SJSA1 (cell line): ENCODE results near the gene JMJD4. TPM values are rescaled to one million over a fixed set of nuclear protein-coding genes. Genes with fewer than 3 reads are reported as not detected.

Experiments used
- DNase-seq, 2 experiments: peaks; one replicate each; pipeline ENCODE4 v3.0.0-alpha.2; 2015 to 2020; ENCODE audit warnings: low spot score in 2 of 2, low read depth in 1 of 2
- H3K27ac ChIP-seq: fragments of 250-450 bp; sonication (Bioruptor Pico); 2 replicates; pipeline ENCODE4 v1.5.1; 2020; ENCODE audit warnings: mild to moderate bottlenecking, moderate library complexity
- H3K27me3 ChIP-seq: fragments of 250-450 bp; sonication (Bioruptor Pico); replicated peaks from 2 replicates; pipeline ENCODE4 v1.5.1; 2020; ENCODE audit warnings: mild to moderate bottlenecking, moderate library complexity
- H3K36me3 ChIP-seq: fragments of 250-450 bp; sonication (Bioruptor Pico); 2 replicates; pipeline ENCODE4 v1.5.1; 2020; ENCODE audit warnings: mild to moderate bottlenecking
- H3K4me1 ChIP-seq: fragments of 250-450 bp; sonication (Bioruptor Pico); replicated peaks from 2 replicates; pipeline ENCODE4 v1.6.1; 2021; ENCODE audit warnings: mild to moderate bottlenecking
- H3K4me3 ChIP-seq: fragments of 250-450 bp; sonication (Bioruptor Pico); 2 replicates; pipeline ENCODE4 v1.5.1; 2020; ENCODE audit warnings: mild to moderate bottlenecking
- H3K9me3 ChIP-seq: fragments of 250-450 bp; sonication (Bioruptor Pico); replicated peaks from 2 replicates; pipeline ENCODE4 v1.5.1; 2020; ENCODE audit warnings: mild to moderate bottlenecking
- total RNA-seq: library from RNA; depleted of rRNA; stranded (reverse); fragments of >200 nt; shearing (Covaris generic); gene quantifications from 2 replicates; pipeline ENCODE4 v1.2.3, GENCODE V29; 2014

JMJD4 gene
- total RNA-seq, 1 experiment from 2014 or later = 28.8 TPM

DNA sequence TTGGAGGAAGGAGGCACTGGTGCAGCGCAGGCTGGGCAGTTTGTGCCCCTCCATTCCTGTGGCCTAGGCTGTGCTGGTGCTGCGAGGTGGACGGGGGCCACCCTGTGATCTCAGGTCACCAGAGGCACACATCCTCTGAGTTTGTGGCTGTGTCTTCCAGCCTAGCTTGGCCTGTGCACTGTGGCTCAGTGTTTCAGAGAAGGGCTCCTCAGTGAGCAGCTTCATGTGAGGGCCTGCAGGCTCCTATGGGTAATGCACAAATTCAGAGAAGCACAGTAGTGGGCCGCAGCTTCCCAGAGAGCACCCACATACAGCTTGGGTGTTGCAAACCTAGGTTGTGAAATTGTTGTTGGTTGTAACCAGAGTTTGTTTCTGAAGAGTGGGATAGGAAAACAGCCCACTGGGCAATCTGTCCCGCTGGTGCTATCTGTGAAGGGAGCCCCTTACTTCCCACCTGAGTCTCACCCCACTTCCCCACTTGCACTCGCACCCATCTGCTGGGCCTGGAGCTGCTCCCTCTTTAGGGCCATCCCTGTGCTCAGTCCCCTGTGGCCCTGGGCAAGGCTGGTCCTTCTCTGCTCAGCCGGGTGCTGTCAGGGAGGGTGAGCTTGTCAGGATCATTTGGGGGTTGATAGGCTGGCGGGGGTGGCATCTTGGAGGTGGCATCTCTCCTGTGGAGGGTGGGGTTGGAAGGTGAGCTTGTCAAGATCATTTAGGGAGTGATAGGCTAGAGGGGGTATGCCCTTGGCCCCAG is 30.3 kb upstream of the JMJD4 start:
- Histone ChIP-seq H3K27me3 (no peaks in the 10 kb centered on the region), H3K9me3 (no peaks in the 10 kb centered on the region), H3K36me3 (peaks cover 70% of the 10 kb centered on the region)

DNA sequence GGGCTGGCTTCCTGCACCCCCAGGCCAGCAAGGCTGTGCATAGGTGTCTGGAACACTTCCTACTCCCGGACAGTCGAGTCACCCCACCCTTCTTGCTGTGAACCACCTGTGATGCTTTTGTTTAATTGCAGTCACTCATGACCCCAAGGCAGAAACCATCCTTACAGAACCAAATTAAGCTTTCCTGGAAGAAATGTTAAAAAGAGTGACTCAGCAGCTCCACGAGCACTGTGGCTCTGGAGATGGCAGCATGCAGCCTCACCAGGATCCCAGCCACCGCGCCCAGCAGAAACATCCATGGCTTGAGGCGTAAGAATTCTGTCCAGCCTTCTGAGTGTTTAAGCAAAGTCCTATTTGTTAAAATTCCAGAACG is 28.9 kb upstream of the JMJD4 start:
- Histone ChIP-seq H3K36me3 (peaks cover 77% of the 10 kb centered on the region), H3K4me3 (no peak overlapping the region), H3K27ac (no peak overlapping the region), H3K27me3 (no peaks in the 10 kb centered on the region), H3K9me3 (no peaks in the 10 kb centered on the region), H3K4me1 (peaks cover 40% of the 10 kb centered on the region)
- DNase-seq = no peak

More for the DNA sequence above, 30.3 kb upstream of the JMJD4 start:
- Histone ChIP-seq H3K4me1 (peaks cover 26% of the 10 kb centered on the region), H3K27ac (no peak overlapping the region), H3K4me3 (no peak overlapping the region)
- no peak for DNase-seq

DNA sequence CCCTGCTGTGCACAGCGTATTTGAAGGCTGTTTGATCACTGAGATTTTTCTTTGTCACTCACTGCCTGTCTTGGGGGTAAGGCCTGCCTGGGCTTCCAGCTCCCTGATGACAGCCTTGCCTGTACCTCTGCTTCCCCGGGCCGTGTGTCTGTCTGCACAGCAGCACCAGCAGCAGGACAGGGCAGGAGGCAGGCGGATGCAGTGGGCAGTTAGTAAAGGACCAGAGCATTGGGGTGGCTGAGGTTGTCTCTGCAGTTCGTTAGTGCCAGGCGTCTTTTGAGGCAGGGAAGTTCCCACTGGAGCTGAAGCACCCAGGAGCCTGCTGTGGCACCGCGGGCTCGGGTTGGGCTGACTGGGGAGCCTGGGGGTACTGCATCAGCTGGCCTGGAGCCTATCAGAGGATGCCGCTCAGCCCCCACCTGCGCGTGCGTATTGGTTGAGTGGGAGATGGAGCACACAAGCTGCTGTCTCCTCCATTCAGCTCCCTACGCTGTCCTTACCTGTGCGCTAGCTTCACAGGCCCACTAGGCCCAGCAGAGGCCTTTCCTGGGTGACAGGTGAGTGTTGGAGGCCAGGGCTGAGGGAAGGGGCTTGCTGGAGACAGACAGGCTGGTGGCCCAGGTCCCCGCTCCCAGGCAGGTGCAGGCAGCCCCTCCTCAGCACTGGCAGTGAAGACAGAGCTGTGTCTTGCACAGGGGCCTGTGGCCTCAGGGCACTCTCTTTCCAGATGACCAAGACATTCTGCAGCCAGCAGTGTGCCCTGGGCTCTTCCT is 28.3 kb upstream of the JMJD4 start:
- H3K4me3 ChIP-seq = no peak overlapping the region
- peaks cover 46% of the 10 kb centered on the region for H3K4me1 ChIP-seq
- no peaks in the 10 kb centered on the region for H3K9me3 ChIP-seq
- peaks cover 74% of the 10 kb centered on the region for H3K36me3 ChIP-seq
- H3K27ac ChIP-seq = no peak overlapping the region
- no peak for DNase-seq
- H3K27me3 ChIP-seq = no peaks in the 10 kb centered on the region

DNA sequence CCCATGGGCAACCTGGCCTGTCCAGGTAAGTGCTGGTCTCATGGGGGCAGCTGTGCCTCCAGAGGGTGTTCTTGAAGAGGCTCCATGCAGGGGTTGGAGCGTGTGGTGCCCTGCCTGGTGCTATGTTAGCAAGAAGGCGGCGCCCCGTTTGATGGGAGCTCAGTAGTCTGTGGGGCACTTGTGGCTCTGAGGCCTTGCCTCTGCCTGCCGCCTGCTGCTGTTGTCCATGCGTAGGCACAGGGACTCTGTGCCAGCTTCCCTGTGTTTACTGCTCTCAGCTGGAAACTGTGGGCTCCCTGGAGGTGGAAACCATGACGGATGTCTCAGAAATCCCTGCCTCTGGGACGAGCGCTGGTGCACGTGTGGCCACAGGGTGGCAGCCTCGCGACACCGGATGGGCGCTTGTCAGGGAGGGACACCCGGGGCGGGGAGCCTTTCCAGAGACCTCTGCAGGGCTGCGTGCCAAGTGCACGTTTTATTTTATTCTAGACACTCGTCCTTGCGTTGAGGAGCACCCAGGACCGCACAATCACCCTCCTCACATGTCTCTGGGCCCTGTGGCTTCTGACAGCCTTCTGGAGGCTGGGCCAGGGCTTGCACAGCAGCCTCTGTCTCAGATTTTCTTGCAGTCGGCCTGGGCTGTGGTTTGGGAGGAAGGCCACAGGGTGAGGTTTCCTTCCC is 27.3 kb upstream of the JMJD4 start:
- no peak overlapping the region for H3K27ac ChIP-seq
- peaks cover 65% of the 10 kb centered on the region for H3K36me3 ChIP-seq

DNA sequence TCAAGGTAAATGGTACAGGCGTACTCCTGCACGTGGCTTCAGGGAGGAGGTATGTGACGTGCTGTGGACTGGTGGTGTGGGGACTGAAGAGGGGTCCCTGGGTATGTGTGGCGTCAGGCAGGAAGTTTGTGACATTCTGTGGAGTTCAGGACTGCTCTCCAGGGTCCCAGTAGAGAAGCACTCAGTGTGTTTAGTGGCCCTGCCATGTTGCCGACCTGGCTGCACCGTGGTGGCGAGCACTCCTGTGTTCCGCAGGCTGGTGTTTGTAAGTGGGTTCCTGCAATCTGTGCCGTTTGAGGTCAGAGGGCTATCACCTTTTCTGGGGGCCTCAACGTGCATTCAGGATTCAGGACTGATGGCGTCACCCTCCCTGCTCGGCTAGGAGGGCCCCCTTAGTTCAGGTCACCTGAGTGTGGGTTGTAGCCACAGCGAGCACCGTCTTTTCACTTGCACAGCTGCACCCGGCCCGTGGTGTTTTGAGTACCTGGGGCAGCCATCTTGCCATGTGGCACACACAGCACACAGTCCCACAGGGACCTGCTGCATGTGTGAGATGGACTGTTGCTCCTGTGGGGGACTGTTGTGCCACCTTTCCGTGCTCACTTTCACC is 26.6 kb upstream of the JMJD4 start:
- no peak overlapping the region for H3K27ac ChIP-seq

More for the DNA sequence above, 27.3 kb upstream of the JMJD4 start:
- H3K4me3 ChIP-seq = no peak overlapping the region
- peak; percentile 82 to 92 for DNase-seq
- H3K27me3 ChIP-seq = no peaks in the 10 kb centered on the region
- no peaks in the 10 kb centered on the region for H3K9me3 ChIP-seq
- peaks cover 48% of the 10 kb centered on the region for H3K4me1 ChIP-seq

DNA sequence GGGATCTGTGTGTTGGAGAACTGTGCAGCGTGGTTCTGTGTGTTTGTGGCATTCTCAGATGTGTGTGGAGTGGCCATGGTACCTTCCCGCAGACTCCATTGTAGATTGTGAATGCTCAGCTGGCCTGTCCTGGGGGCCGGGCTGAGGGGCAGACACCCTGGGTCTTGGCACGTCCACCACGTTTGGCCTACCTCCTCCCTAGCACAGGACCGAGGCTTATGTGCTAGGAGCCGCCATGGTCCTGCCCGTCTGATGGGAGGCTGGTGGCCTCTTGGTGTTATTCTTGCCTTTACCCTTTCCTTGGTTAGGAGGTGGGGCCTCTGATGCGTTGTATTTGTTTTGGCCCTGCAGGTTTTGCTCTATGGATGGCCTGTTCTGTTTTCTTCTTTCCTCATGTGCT is 25.3 kb upstream of the JMJD4 start:
- Histone ChIP-seq H3K9me3 (no peaks in the 10 kb centered on the region), H3K27me3 (no peaks in the 10 kb centered on the region), H3K27ac (no peak overlapping the region), H3K36me3 (peaks cover 57% of the 10 kb centered on the region), H3K4me3 (no peak overlapping the region), H3K4me1 (peaks cover 41% of the 10 kb centered on the region)
- no peak for DNase-seq

More for the DNA sequence above, 26.6 kb upstream of the JMJD4 start:
- peaks cover 48% of the 10 kb centered on the region for H3K4me1 ChIP-seq
- H3K9me3 ChIP-seq = no peaks in the 10 kb centered on the region
- H3K27me3 ChIP-seq = no peaks in the 10 kb centered on the region
- DNase-seq = no peak
- H3K4me3 ChIP-seq = no peak overlapping the region
- peaks cover 62% of the 10 kb centered on the region for H3K36me3 ChIP-seq

DNA sequence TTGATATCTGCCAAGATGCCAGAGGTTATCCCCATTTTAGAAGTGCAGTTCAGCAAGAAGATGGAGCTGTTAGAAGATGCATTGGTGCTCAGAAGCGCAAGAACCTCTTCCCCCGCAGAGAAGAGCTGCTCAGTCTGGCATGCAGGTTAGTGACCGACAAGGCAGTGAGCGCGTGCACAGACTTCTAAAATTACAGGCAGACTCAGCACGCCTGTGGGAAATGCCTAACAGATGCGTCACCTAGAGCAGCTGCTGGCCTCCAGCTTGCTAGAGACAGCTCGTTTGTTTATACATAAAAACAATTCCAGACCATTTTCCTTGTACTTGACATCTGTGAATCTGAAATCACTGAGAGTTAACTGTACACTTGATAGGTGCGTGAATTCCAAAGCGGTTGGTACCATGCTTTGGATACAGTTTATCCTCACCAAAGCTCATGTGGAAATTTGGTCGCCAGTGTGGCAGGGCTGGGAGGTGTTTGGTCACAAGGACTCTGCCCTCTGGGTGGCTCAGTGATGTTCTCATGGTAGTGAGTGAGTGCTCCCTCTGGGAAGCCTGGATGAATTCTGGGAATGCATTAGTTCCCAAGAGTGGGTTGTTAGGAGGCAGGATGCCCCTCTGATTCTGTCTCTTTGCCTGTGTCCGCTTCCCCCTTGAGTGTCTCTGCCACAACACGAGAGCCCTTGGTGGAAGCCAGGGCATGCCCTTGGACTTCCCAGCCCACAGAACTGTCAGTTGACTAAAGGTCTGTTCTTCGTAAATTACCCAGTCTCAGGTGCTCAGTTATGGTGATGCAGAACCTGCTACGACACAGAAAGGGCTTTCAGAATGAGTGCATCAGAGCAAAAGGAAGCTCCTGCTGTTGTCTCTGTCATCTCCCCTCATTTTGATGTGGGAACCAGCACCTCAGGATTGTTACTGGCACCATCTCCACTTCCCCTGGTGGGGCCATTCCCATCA is 24.5 kb upstream of the JMJD4 start:
- peak; percentile 85 to 95 for DNase-seq
- peaks cover 41% of the 10 kb centered on the region for H3K4me1 ChIP-seq
- H3K4me3 ChIP-seq = no peak overlapping the region
- no peaks in the 10 kb centered on the region for H3K27me3 ChIP-seq
- peaks cover 52% of the 10 kb centered on the region for H3K36me3 ChIP-seq
- no peaks in the 10 kb centered on the region for H3K9me3 ChIP-seq
- H3K27ac ChIP-seq = no peak overlapping the region

DNA sequence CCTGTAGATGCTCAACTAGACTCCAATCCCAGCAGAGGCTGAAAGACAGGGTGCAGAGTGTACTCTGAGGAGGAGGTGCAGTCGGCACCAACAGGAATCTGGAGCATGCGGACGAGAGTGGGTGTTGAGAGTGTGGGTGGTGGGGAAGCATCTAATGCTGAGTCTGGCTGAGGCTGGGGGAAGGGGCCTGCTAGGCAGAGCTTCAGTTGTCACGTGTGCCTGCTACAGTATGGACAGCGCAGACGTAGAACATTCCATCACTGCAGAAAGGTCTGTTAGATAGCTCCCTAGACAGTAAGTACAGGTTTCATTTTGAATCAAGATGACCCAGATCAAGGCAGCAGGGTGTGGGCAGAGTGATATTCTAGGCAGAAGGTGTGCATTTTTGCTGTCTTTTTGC is 23.3 kb upstream of the JMJD4 start:
- peaks cover 43% of the 10 kb centered on the region for H3K4me1 ChIP-seq
- H3K27me3 ChIP-seq = no peaks in the 10 kb centered on the region
- peaks cover 44% of the 10 kb centered on the region for H3K36me3 ChIP-seq
- no peaks in the 10 kb centered on the region for H3K9me3 ChIP-seq
- DNase-seq = no peak
- H3K4me3 ChIP-seq = no peak overlapping the region
- no peak overlapping the region for H3K27ac ChIP-seq

DNA sequence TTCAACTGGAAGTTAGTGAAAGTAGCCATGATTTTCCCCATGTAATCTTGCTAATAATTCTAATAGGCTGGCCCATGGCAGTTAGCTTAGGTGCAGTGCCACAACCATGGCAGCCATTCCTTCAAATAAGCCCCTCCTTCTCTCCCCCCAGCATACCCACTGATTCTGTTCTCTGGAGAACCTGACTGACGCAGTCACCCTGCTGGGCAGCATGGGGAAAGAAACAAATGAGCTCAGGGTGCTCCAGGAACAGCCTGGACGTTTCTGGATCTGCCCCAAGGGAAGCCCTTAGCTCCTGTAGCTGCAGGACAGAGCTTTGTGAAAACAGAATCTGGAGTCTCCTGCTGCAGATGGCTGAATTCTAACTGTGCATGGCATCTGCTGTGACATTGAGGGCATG is 22.7 kb upstream of the JMJD4 start:
- no peak for DNase-seq
- no peaks in the 10 kb centered on the region for H3K9me3 ChIP-seq
- peaks cover 43% of the 10 kb centered on the region for H3K4me1 ChIP-seq
- H3K27ac ChIP-seq = no peak overlapping the region
- H3K27me3 ChIP-seq = no peaks in the 10 kb centered on the region
- H3K4me3 ChIP-seq = no peak overlapping the region
- peaks cover 40% of the 10 kb centered on the region for H3K36me3 ChIP-seq

DNA sequence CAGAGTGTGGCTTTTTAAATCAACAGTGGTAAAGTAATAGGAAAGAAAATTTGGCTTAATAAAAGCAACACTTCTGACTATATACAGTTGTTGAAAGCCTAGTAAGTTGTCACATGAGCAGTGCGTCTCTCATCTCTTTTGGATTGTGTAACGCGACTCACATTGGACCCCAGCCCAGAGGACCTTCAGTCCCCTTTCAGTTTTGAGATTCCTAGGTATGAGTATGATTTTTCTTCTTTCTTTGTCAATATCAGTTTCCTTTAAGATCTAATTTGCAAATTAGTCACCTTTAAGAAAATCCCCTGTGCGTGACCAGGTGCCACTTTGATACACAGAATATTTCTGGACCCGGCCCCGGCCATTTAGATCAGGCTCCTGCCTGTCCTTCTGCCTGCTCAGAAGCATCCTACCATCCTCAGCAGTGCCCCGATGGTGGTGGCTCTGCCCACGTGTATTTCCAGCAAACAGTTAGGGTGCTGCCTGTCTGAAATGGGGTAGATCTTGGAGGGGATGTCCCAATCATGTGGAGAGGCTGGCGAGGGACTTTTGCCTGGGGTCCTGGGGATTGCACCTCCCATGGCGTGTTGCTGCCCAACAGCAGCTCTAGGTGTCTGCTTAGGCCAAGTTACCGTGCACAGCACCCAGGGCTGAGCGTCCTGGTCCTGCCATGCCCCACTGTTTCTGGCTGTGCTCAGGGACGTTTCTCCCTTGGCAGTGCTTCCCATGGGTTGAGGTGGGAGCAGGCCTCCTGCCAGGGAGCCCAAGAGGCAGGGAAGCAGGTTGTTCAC is 21.3 kb upstream of the JMJD4 start:
- DNase-seq = no peak
- H3K9me3 ChIP-seq = no peaks in the 10 kb centered on the region
- no peaks in the 10 kb centered on the region for H3K27me3 ChIP-seq
- H3K27ac ChIP-seq = no peak overlapping the region
- H3K4me3 ChIP-seq = no peak overlapping the region
- peaks cover 35% of the 10 kb centered on the region for H3K4me1 ChIP-seq
- H3K36me3 ChIP-seq = peaks cover 31% of the 10 kb centered on the region

DNA sequence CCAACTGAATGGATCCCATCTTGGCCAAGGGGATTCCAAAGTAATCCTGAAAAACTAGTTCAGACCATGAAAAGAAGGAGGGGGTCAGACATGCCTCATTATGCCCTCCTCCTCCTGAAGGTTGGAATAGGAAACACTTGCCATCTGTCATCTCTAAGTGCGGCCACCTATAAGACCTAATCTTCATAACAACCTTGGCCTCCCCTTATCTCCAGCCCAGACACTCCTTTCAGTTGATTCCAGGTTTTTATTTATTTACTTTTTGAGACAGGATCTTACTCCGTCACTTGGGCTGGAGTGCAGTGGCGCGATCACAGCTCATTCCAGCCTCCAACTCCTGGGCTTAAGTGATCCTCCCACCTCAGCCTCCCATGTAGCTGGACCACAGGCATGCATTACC is 19.9 kb upstream of the JMJD4 start:
- peaks cover 31% of the 10 kb centered on the region for H3K36me3 ChIP-seq
- peaks cover 25% of the 10 kb centered on the region for H3K4me1 ChIP-seq

DNA sequence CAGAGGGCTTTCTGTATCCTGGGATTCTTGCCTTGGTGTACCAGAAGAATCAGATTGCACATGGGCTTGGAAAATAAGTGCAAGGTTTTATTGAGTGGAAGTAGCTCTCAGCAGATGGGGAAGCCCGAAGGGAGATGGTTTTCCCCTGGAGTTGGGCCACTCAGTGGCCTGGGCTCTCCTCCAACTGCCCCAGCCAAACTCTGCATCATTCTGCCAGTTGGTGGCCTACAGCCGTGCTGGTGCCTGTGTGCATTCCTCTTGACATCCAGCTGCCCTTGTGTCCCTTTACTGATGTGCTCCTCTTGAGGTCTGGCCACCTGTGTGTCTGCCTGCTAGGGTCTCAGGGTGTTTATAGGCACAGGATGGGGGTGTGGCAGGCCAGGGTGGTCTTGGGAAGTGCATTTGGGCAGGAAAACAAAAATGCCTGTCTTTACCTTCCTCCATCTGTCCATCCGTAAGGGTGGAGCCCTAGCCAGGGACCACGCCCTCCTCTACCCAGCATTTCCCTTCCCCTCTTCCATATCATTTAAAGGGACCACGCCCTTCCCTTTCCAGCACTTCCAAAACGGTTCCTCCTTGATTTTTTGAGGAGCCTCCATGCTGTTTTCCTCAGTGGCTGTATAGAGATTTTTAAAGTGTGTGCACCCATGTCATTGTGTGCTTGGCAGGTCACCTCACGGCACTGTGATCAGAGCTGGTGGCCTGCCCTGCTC is 19.1 kb upstream of the JMJD4 start:
- Histone ChIP-seq H3K27ac (no peak overlapping the region), H3K4me3 (no peak overlapping the region), H3K36me3 (peaks cover 27% of the 10 kb centered on the region), H3K27me3 (no peaks in the 10 kb centered on the region), H3K9me3 (no peaks in the 10 kb centered on the region), H3K4me1 (peaks cover 17% of the 10 kb centered on the region)
- DNase-seq = no peak

More for the DNA sequence above, 19.9 kb upstream of the JMJD4 start:
- H3K4me3 ChIP-seq = no peak overlapping the region
- H3K27me3 ChIP-seq = no peaks in the 10 kb centered on the region
- no peaks in the 10 kb centered on the region for H3K9me3 ChIP-seq
- no peak for DNase-seq
- H3K27ac ChIP-seq = no peak overlapping the region
